ENCODE data around the gene C20orf202. TPM values are rescaled to one million over a fixed set of nuclear protein-coding genes. Genes with fewer than 3 reads are reported as not detected.

The C20orf202 gene
- polyA plus RNA-seq, 1 experiment, result not detected

DNA sequence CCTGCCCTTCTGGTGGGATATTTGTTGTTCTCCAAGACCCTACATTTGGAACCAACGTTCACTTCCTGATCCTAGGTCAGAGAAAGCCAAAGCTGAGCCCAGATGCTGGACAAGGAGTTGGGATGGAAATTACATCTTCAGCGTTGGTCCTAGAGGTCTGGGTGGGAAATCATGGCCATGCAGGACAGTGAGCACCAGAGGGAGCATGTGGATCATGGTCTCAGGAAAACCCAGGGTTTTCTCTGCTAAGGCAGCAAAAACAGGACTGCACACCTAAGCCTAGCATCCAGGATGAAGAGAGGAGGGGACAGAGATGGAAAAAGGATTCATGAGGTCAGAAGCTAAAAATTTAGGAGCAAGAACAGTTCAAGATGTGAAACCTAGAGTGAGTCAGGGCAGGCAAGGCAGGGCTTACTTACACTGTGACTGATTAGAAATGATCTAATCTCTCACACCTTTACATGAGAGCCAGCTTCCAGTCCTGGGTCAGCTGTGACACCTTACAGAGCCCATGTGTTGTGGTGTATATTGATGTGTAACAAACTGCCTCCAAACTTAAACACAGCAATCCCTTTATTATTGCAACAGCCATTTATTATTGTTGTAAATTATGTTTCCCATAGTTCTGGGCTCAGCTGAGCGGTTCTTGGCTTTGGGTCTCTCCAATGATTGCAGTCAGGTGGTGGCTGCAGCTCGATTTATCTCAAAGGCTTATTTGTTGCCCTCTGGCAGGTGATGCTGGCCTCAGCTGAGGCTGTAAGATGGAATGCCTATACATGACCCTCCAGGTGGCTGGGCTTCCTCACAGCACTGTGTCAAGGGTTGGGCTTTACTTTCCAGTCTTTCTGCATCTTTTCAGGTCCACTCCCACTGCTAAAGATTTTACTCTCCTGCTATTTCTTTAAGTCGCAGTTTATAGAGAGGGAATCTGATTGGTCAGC lies 6.5 kb downstream of the C20orf202 start:
- ChIA-PET CTCF (interaction anchor here (0.5 to 1.7 kb wide), 7 partner anchors 38 to 394 kb away, joined by 3 to 8 read pairs (median 4); no protein-coding TSS in a partner anchor), POLR2A (no interaction called here)
- TF ChIP-seq CTCF (IDR thresholded peaks at IDR 0.05; ENCODE audit: low read depth, low read length), result peak; percentile 53
- H3K9me3 ChIP-seq (ENCODE audit: control insufficient read depth, insufficient read depth, low read length), result no peaks in the 10 kb centered on the region
- DNase-seq (ENCODE audit: low read depth, low spot score), result no peak
- H3K4me3 ChIP-seq (ENCODE audit: low read depth, low read length), result no peak overlapping the region
- H3K27me3 ChIP-seq (ENCODE audit: control insufficient read depth, insufficient read depth, low read length), result peaks cover 53% of the 10 kb centered on the region
- no peak overlapping the region for H3K27ac ChIP-seq (ENCODE audit: low read depth, low read length)

DNA sequence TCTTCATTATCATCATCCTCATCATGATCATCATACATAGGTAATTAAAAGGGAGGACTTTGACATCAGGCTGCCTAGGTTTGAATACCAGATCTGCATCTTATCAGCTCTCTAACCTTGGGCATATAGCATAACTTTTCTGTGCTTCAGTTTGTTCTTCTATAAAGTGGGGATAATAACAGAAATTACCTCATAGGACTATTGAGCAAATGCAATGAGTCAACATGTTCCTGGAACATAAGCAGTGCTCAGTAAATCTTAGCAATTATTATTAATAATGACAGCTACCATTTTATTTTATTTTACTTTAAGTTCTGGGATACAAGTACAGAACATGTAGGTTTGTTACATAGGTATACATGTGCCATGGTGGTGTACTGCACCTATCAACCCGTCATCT lies 7.2 kb downstream of the C20orf202 start:
- Histone ChIP-seq H3K27ac (ENCODE audit: low read depth, low read length) (no peak overlapping the region), H3K27me3 (ENCODE audit: control insufficient read depth, insufficient read depth, low read length) (peaks cover 54% of the 10 kb centered on the region), H3K9me3 (ENCODE audit: control insufficient read depth, insufficient read depth, low read length) (no peaks in the 10 kb centered on the region), H3K4me3 (ENCODE audit: low read depth, low read length) (no peak overlapping the region)
- ChIA-PET CTCF (interaction anchor here (0.7 to 3.7 kb wide), 8 partner anchors 10 to 394 kb away, joined by 3 to 16 read pairs (median 3); no protein-coding TSS in a partner anchor), POLR2A (no interaction called here)
- no peak for TF ChIP-seq CTCF (IDR thresholded peaks at IDR 0.05; ENCODE audit: low read depth, low read length)
- DNase-seq (ENCODE audit: low read depth, low spot score), result no peak

DNA sequence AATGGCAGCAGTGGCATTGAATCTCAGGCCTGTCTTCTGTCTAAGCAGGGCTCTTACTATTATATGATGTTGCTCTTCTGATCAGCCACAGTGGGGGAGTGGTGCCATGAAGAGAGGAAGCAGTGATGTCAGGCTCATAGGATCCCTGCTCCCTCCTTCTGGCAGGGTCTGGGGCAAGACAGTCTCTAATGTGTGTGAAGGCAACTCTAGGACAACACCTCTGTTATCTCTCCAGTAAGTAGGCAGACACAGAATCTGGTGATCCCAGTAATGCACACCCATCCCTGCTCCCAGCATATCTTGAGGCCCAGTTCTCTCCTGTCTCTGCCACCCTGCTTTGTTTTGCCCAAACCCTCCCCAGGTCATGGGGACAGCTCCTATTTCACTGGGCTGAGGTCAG lies 8.8 kb downstream of the C20orf202 start:
- CTCF ChIA-PET, result interaction anchor here (0.6 to 3.7 kb wide), 13 partner anchors 8 to 256 kb away, joined by 3 to 16 read pairs (median 4); partner anchors contain the start of genes C20orf202, NSFL1C and RAD21L1
- H3K9me3 ChIP-seq (ENCODE audit: control insufficient read depth, insufficient read depth, low read length), result no peaks in the 10 kb centered on the region
- TF ChIP-seq CTCF (IDR thresholded peaks at IDR 0.05; ENCODE audit: low read depth, low read length), result no peak
- DNase-seq (ENCODE audit: low read depth, low spot score), result no peak
- H3K4me3 ChIP-seq (ENCODE audit: low read depth, low read length), result no peak overlapping the region
- POLR2A ChIA-PET, result no interaction called here
- no peak overlapping the region for H3K27ac ChIP-seq (ENCODE audit: low read depth, low read length)
- H3K27me3 ChIP-seq (ENCODE audit: control insufficient read depth, insufficient read depth, low read length), result peaks cover 52% of the 10 kb centered on the region

- H3K9me3 ChIP-seq (ENCODE audit: control insufficient read depth, insufficient read depth, low read length), result no peaks in the 10 kb centered on the region
- no peak overlapping the region for H3K4me3 ChIP-seq (ENCODE audit: low read depth, low read length)
- no peak overlapping the region for H3K27ac ChIP-seq (ENCODE audit: low read depth, low read length)
- TF ChIP-seq CTCF (IDR thresholded peaks at IDR 0.05; ENCODE audit: low read depth, low read length), result peak; percentile 82
- DNase-seq (ENCODE audit: low read depth, low spot score), result peak; percentile 44
- POLR2A ChIA-PET, result no interaction called here
- peaks cover 44% of the 10 kb centered on the region for H3K27me3 ChIP-seq (ENCODE audit: control insufficient read depth, insufficient read depth, low read length)
- CTCF ChIA-PET, result interaction anchor here (0.6 to 3.7 kb wide), 23 partner anchors 9 to 1009 kb away, joined by 3 to 16 read pairs (median 4); partner anchors contain the start of genes C20orf202 and RAD21L1
These were observed 9.5 kb downstream of the C20orf202 start for GRCh38 chr20:1212607-1213396.
